ENCODE data around the gene P4HA2. TPM values are rescaled to one million over a fixed set of nuclear protein-coding genes. Genes with fewer than 3 reads are reported as not detected.

Gene P4HA2
- total and polyA plus RNA-seq, 9 of the 15 experiments (the other 6 are each of a cell fraction or from before 2014, with no cell fraction given), result 9.6 to 50.0 (median 12.7) TPM

- intact Hi-C loops (cut with micrococcal nuclease), result loop anchor here (1.0 to 2.0 kb wide), 3 partner anchors 62 to 112 kb away; no protein-coding TSS in a partner anchor
- 0% methylated on average over 3 of the region's 3 CpGs for WGBS (ENCODE audit: insufficient coverage, low coverage, missing lambda C conversion rate)
- Histone ChIP-seq H3K79me2 (ENCODE audit: control insufficient read depth, insufficient read depth, low read length) (peaks cover 25% of the 10 kb centered on the region), H3K9me1 (ENCODE audit: control insufficient read depth, insufficient read depth, low read length) (no peaks in the 10 kb centered on the region), H4K20me1 (replicated peaks; ENCODE audit: control insufficient read depth, insufficient read depth, low read length) (no peaks in the 10 kb centered on the region), H3K36me3 (ENCODE audit: control insufficient read depth, insufficient read depth, low read length) (peaks cover 5% of the 10 kb centered on the region; the same call in 1 of the 3 replicates), H3K4me2 (ENCODE audit: insufficient read depth, low read length) (peak overlapping the region; percentile 82), H3K4me1 (replicated peaks in 1 of 2; ENCODE audit: control insufficient read depth in 2 of 2, insufficient read depth in 2 of 2, low read length in 2 of 2) (peaks cover 16 to 37% of the 10 kb centered on the region in 2 experiments), H3K27me3 (ENCODE audit: control insufficient read depth in 2 of 2, insufficient read depth in 2 of 2, low read length in 2 of 2) (no peaks in the 10 kb centered on the region), H3K9ac (ENCODE audit: insufficient read depth in 1 of 2, low read depth in 2 of 2, low read length in 2 of 2) (peak overlapping the region in 1 of 2 experiments; percentile 61; a peak in 2 of 4 replicates), H3K27ac (ENCODE audit: extremely low read depth, low read depth, low read length) (peak overlapping the region; percentile 85; the same call in 2 of the 3 replicates), H3K9me3 (replicated peaks; ENCODE audit: control insufficient read depth, insufficient read depth, low read depth, low read length) (no peaks in the 10 kb centered on the region), H3K4me3 (no peak overlapping the region), H2AFZ (ENCODE audit: low read depth, low read length) (peak overlapping the region; percentile 76)
- ChIA-PET POLR2A (interaction anchor here (1.0 to 1.5 kb wide), 2 partner anchors 43 to 74 kb away, joined by 3 read pairs; no protein-coding TSS in a partner anchor), CTCF (ENCODE audit: low intra/inter-chr PET ratio) (interaction anchor here (1.5 to 2.0 kb wide), 2 partner anchors 112 to 114 kb away, joined by 3 to 18 read pairs; no protein-coding TSS in a partner anchor)
- DNase-seq (ENCODE audit: extremely low read depth in 1 of 4, low spot score in 3 of 4) (peak in 2 of 4 experiments; percentile 42 to 76), ATAC-seq (peak; percentile 31), FAIRE-seq (peak; percentile 6)
- no TSS peak for BruUV-seq (replicated peaks)
- in situ Hi-C loops (cut with MboI), result loop anchor here (5.0 kb wide), 1 partner anchor 110 kb away; no protein-coding TSS in a partner anchor
- TF ChIP-seq CBFA2T3 (IDR thresholded peaks at IDR 0.05), result peak; percentile 11; the same call in 1 of the 2 replicates
- no peak for TF ChIP-seq ZNF134 (CRISPR knock-in tag; conservative IDR thresholded peaks at IDR 0.05)
- no peak for TF ChIP-seq ZNF655 (CRISPR knock-in tag; IDR thresholded peaks at IDR 0.05)
- 0 out of 2 replicates have a peak, but pooled peaks have one; percentile 7 for TF ChIP-seq ZNF589 (CRISPR knock-in tag; IDR thresholded peaks at IDR 0.05; ENCODE audit: low read depth)
- TF ChIP-seq MTA1 (IDR thresholded peaks at IDR 0.05; ENCODE audit: borderline replicate concordance), result no peak
- no peak for TF ChIP-seq BDP1 (IDR thresholded peaks at IDR 0.05; ENCODE audit: insufficient read depth, insufficient read length)
- TF ChIP-seq ZFP91 (CRISPR knock-in tag; IDR thresholded peaks at IDR 0.05), result no peak
- no peak for TF ChIP-seq SIX5 (IDR thresholded peaks at IDR 0.05; ENCODE audit: borderline replicate concordance in 1 of 2, insufficient read depth in 1 of 2, low read depth in 1 of 2, low read length in 2 of 2)
- no peak for TF ChIP-seq TFE3 (CRISPR knock-in tag; IDR thresholded peaks at IDR 0.05)
- peak; percentile 71; the same call in 1 of the 2 replicates for TF ChIP-seq POLR2H (tag; IDR thresholded peaks at IDR 0.05; ENCODE audit: low read depth)
- TF ChIP-seq RAD21 (CRISPR knock-in tag; conservative IDR thresholded peaks at IDR 0.05 in 1 of 2, IDR thresholded peaks at IDR 0.05 in 1 of 2), result peak; percentile 57 to 83
- no peak for TF ChIP-seq CEBPG (CRISPR knock-in tag; IDR thresholded peaks at IDR 0.05)
- TF ChIP-seq CEBPG (tag; conservative IDR thresholded peaks at IDR 0.05 in 1 of 2, IDR thresholded peaks at IDR 0.05 in 1 of 2), result no peak
- TF ChIP-seq KLF10 (CRISPR knock-in tag; IDR thresholded peaks at IDR 0.05), result no peak
- no peak for TF ChIP-seq ZBTB49 (CRISPR knock-in tag; IDR thresholded peaks at IDR 0.05; ENCODE audit: borderline replicate concordance)
Measured at GRCh38 chr5:132176987-132177386, 50.7 kb downstream of the P4HA2 start.

Data from K562 (cell line).